ENCODE measurements around the gene ZNF385D.

DNA sequence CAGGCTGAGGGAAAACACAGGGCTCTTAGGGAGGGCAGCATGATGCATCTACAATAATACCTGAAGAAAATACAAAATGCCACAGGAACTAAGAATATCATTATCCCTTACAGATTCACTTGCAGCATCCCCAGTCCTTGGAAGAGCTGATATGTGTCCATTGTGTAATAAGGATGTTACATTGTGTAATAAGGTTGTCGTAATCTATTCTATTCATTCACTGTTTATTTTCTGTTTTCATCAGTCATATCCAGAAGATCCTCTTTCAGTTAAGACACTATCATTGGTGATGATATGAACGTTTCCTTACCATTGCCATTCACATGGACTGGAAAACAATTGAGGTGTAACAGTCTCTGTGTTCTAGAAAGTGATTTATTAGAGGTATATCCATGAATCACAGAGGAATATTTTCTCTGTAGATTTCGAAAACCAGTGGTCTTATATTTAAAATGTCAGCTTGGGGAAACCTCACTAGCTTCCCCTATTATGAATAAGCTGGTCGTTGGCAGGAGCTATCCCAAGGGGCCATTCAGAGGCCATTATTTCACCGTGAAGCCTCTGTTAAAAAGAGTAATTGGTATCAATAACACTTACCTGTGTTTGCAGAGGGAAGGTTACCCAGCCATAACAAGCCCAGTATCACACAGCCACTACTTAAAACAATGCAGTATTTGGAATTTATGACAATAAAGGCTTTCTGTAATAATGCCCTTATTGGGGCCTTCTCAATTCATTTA, 241.1 kb downstream of the ZNF385D start:
- TF ChIP-seq, protein P1, sequence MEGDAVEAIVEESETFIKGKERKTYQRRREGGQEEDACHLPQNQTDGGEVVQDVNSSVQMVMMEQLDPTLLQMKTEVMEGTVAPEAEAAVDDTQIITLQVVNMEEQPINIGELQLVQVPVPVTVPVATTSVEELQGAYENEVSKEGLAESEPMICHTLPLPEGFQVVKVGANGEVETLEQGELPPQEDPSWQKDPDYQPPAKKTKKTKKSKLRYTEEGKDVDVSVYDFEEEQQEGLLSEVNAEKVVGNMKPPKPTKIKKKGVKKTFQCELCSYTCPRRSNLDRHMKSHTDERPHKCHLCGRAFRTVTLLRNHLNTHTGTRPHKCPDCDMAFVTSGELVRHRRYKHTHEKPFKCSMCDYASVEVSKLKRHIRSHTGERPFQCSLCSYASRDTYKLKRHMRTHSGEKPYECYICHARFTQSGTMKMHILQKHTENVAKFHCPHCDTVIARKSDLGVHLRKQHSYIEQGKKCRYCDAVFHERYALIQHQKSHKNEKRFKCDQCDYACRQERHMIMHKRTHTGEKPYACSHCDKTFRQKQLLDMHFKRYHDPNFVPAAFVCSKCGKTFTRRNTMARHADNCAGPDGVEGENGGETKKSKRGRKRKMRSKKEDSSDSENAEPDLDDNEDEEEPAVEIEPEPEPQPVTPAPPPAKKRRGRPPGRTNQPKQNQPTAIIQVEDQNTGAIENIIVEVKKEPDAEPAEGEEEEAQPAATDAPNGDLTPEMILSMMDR (IDR thresholded peaks at IDR 0.05): no peak
- TF ChIP-seq, protein P2, sequence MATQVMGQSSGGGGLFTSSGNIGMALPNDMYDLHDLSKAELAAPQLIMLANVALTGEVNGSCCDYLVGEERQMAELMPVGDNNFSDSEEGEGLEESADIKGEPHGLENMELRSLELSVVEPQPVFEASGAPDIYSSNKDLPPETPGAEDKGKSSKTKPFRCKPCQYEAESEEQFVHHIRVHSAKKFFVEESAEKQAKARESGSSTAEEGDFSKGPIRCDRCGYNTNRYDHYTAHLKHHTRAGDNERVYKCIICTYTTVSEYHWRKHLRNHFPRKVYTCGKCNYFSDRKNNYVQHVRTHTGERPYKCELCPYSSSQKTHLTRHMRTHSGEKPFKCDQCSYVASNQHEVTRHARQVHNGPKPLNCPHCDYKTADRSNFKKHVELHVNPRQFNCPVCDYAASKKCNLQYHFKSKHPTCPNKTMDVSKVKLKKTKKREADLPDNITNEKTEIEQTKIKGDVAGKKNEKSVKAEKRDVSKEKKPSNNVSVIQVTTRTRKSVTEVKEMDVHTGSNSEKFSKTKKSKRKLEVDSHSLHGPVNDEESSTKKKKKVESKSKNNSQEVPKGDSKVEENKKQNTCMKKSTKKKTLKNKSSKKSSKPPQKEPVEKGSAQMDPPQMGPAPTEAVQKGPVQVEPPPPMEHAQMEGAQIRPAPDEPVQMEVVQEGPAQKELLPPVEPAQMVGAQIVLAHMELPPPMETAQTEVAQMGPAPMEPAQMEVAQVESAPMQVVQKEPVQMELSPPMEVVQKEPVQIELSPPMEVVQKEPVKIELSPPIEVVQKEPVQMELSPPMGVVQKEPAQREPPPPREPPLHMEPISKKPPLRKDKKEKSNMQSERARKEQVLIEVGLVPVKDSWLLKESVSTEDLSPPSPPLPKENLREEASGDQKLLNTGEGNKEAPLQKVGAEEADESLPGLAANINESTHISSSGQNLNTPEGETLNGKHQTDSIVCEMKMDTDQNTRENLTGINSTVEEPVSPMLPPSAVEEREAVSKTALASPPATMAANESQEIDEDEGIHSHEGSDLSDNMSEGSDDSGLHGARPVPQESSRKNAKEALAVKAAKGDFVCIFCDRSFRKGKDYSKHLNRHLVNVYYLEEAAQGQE (IDR thresholded peaks at IDR 0.05; ENCODE audit: insufficient read depth in 1 of 2, low read depth in 2 of 2, low read length in 1 of 2): no peak
- TF ChIP-seq POLR2AphosphoS5 (IDR thresholded peaks at IDR 0.05; ENCODE audit: low read depth, low read length): no peak
